Hepatocyte (in vitro differentiated cells): ENCODE data around the gene ADD1. TPM values are rescaled to one million over a fixed set of nuclear protein-coding genes. Genes with fewer than 3 reads are reported as not detected.

ENCODE experiments used
- DNase-seq: peaks from one replicate; pipeline ENCODE4 v3.0.0-alpha.2; 2016; ENCODE audit warnings: low spot score
- H2AFZ ChIP-seq: fragments of 200-600 bp; sonication (generic); 2 replicates; pipeline ENCODE4 v1.6.0; 2016; ENCODE audit warnings: antibody characterized with exemption, mild to moderate bottlenecking
- H3K27ac ChIP-seq: fragments of 200-600 bp; sonication (generic); 2 replicates; pipeline ENCODE4 v1.5.1; 2016; ENCODE audit warnings: mild to moderate bottlenecking
- H3K27me3 ChIP-seq: fragments of 200-600 bp; sonication (generic); 2 replicates; pipeline ENCODE4 v1.6.1; 2016
- H3K36me3 ChIP-seq: fragments of 200-600 bp; sonication (generic); replicated peaks from 2 replicates; pipeline ENCODE4 v1.5.1; 2016; ENCODE audit warnings: low read depth; ENCODE audit not compliant: insufficient read depth
- H3K4me1 ChIP-seq: fragments of 200-600 bp; sonication (generic); 2 replicates; pipeline ENCODE4 v1.5.1; 2016; ENCODE audit warnings: mild to moderate bottlenecking, moderate library complexity; ENCODE audit not compliant: insufficient read depth
- H3K4me2 ChIP-seq: fragments of 200-600 bp; sonication (generic); 2 replicates; pipeline ENCODE4 v1.6.0; 2016
- H3K4me3 ChIP-seq: fragments of 200-600 bp; sonication (generic); 2 replicates; pipeline ENCODE4 v1.5.1; 2016; ENCODE audit warnings: mild to moderate bottlenecking
- H3K79me2 ChIP-seq: fragments of 200-600 bp; sonication (generic); 2 replicates; pipeline ENCODE4 v1.6.0; 2017; ENCODE audit warnings: mild to moderate bottlenecking
- H3K9me2 ChIP-seq: fragments of 200-600 bp; sonication (generic); replicated peaks from 2 replicates; pipeline ENCODE4 v1.6.0; 2017; ENCODE audit warnings: mild to moderate bottlenecking; ENCODE audit not compliant: insufficient read depth
- H3K9me3 ChIP-seq: fragments of 200-600 bp; sonication (generic); 2 replicates; pipeline ENCODE4 v1.5.1; 2016; ENCODE audit warnings: low read depth, mild to moderate bottlenecking
- H4K20me1 ChIP-seq: fragments of 200-600 bp; sonication (generic); 2 replicates; pipeline ENCODE4 v1.6.0; 2016; ENCODE audit warnings: mild to moderate bottlenecking; ENCODE audit not compliant: insufficient read depth, poor library complexity, severe bottlenecking
- CTCF ChIP-seq: fragments of 200-600 bp; sonication (generic); IDR thresholded peaks from 2 replicates; pipeline ENCODE4 v1.5.1; 2016; ENCODE audit warnings: antibody characterized with exemption, mild to moderate bottlenecking; ENCODE audit not compliant: poor library complexity
- EZH2 ChIP-seq: fragments of 200-600 bp; sonication (generic); IDR thresholded peaks from 2 replicates; pipeline ENCODE4 v1.6.1; 2016; ENCODE audit warnings: antibody characterized with exemption, mild to moderate bottlenecking, borderline replicate concordance
- EZH2phosphoT487 ChIP-seq: fragments of 200-600 bp; sonication (generic); IDR thresholded peaks from one replicate; pipeline ENCODE4 v1.6.1; 2018; ENCODE audit warnings: antibody characterized with exemption, mild to moderate bottlenecking, low read depth, moderate library complexity; ENCODE audit not compliant: unreplicated experiment, severe bottlenecking
- WGBS: methylation state at CpG from one replicate; pipeline ENCODE4 v1.1.6; 2016; ENCODE audit warnings: low lambda C conversion rate; ENCODE audit errors: missing lambda C conversion rate; 5-methylcytosine and 5-hydroxymethylcytosine counted together
- polyA plus RNA-seq: library from polyadenylated mRNA; unstranded; fragments of >200 nt; fragmentation: Nextera tagmentation; extraction: Ambion mirVana; gene quantifications from 2 replicates; pipeline ENCODE4 v1.2.1, GENCODE V29; 2016
- total RNA-seq: library from RNA; depleted of rRNA; stranded (reverse); fragments of >200 nt; gene quantifications from 2 replicates; pipeline ENCODE4 v1.2.3, GENCODE V29; 2014

The ADD1 gene
- total and polyA plus RNA-seq, 2 experiments from 2014 or later = 179 to 208 TPM

DNA sequence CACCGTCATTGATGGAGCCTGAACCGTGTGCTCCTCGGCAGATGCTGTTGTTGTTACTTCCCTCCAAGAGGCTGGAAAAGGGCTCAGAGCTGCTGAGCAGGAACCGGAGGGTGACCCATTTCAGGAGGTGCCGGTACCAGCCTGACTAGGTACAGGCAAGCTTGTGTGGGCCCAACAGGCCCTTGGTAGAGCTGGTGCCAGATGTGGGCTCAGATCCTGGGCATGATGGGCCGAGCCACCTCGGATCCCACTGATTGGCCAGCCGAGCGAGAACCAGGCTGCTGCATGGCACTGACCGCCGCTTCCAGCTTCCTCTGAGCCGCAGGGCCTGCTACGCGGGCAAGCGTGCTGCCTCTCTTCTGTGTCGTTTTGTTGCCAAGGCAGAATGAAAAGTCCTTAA, 85.8 kb downstream of the ADD1 start:
- no peaks in the 10 kb centered on the region for H3K27me3 ChIP-seq
- H4K20me1 ChIP-seq = no peaks in the 10 kb centered on the region
- TF ChIP-seq EZH2 = no peak
- TF ChIP-seq EZH2phosphoT487 = no peak
- TF ChIP-seq CTCF = no peak
- peak overlapping the region; percentile 81 for H3K27ac ChIP-seq
- WGBS = 95% methylated on average over 16 of the region's 16 CpGs
- H3K36me3 ChIP-seq = no peaks in the 10 kb centered on the region
- peaks cover 16% of the 10 kb centered on the region for H3K4me1 ChIP-seq
- H3K9me3 ChIP-seq = no peaks in the 10 kb centered on the region
- H3K4me2 ChIP-seq = no peak overlapping the region
- no peak overlapping the region for H2AFZ ChIP-seq
- peaks cover 19% of the 10 kb centered on the region for H3K79me2 ChIP-seq
- no peak for DNase-seq
- H3K9me2 ChIP-seq = no peaks in the 10 kb centered on the region
- no peak overlapping the region for H3K4me3 ChIP-seq

- Histone ChIP-seq H3K27me3 (no peaks in the 10 kb centered on the region), H3K27ac (peak overlapping the region; percentile 66), H3K9me2 (no peaks in the 10 kb centered on the region), H3K4me2 (no peak overlapping the region), H2AFZ (no peak overlapping the region), H3K9me3 (no peaks in the 10 kb centered on the region), H3K79me2 (peaks cover 20% of the 10 kb centered on the region), H4K20me1 (no peaks in the 10 kb centered on the region), H3K36me3 (no peaks in the 10 kb centered on the region), H3K4me3 (no peak overlapping the region), H3K4me1 (peaks cover 12% of the 10 kb centered on the region)
- WGBS = 86% methylated on average over 12 of the region's 12 CpGs
- peak; percentile 31 for DNase-seq
- no peak for TF ChIP-seq EZH2phosphoT487
- TF ChIP-seq EZH2 = no peak
- TF ChIP-seq CTCF = no peak
These were observed 86.6 kb downstream of the ADD1 start for GRCh38 chr4:2930135-2930757.

- H3K9me3 ChIP-seq = no peaks in the 10 kb centered on the region
- no peaks in the 10 kb centered on the region for H4K20me1 ChIP-seq
- no peaks in the 10 kb centered on the region for H3K27me3 ChIP-seq
- no peak for DNase-seq
- H3K4me1 ChIP-seq = peaks cover 17% of the 10 kb centered on the region
- no peak overlapping the region for H3K4me2 ChIP-seq
- TF ChIP-seq CTCF (peak; percentile 2), EZH2 (no peak), EZH2phosphoT487 (no peak)
- no peaks in the 10 kb centered on the region for H3K36me3 ChIP-seq
- no peak overlapping the region for H3K4me3 ChIP-seq
- WGBS = 96% methylated on average over 30 of the region's 34 CpGs
- H3K79me2 ChIP-seq = peaks cover 19% of the 10 kb centered on the region
- H3K27ac ChIP-seq = peak overlapping the region; percentile 66
- no peaks in the 10 kb centered on the region for H3K9me2 ChIP-seq
- H2AFZ ChIP-seq = no peak overlapping the region
These were observed 87.3 kb downstream of the ADD1 start for GRCh38 chr4:2930758-2931511.
